Measurements from ENCODE around the gene C10orf105. TPM values are rescaled to one million over a fixed set of nuclear protein-coding genes. Genes with fewer than 3 reads are reported as not detected.

The C10orf105 gene
- total RNA-seq, 1 experiment from 2014 or later: not detected

GRCh38 chr10:71717056-71717455 lies 2.5 kb downstream of the C10orf105 start:
- intact Hi-C loops (cut with micrococcal nuclease; ENCODE audit: unreplicated experiment): no loop called here
- ChIA-PET POLR2A (no interaction called here), CTCF (no interaction called here)
- H3K4me1 Mint-ChIP-seq (ENCODE audit: low read depth, unreplicated experiment): no peaks in the 10 kb centered on the region
- no peak overlapping the region for H3K27ac Mint-ChIP-seq (ENCODE audit: unreplicated experiment)
- Histone ChIP-seq H3K27me3 (replicated peaks; ENCODE audit: control insufficient read depth, insufficient read depth, low read length) (0 out of 2 replicates have a peak, but pooled peaks cover 1% of the 10 kb centered on the region), H3K36me3 (ENCODE audit: control insufficient read depth, insufficient read depth, low read length) (no peaks in the 10 kb centered on the region), H3K4me3 (ENCODE audit: low read depth, low read length) (no peak overlapping the region), H3K9me3 (no peaks in the 10 kb centered on the region), H3K4me1 (peaks cover 10% of the 10 kb centered on the region)
- DNase-seq: no peak
- no TSS peak for BruUV-seq (replicated peaks)
- no peak for TF ChIP-seq CTCF (IDR thresholded peaks at IDR 0.05; ENCODE audit: insufficient read depth in 1 of 2, low read depth in 1 of 2, low read length in 1 of 2, severe bottlenecking in 1 of 2, unreplicated experiment in 1 of 2)
- H3K9me3 Mint-ChIP-seq (ENCODE audit: unreplicated experiment): no peaks in the 10 kb centered on the region
- no peaks in the 10 kb centered on the region for H3K27me3 Mint-ChIP-seq (ENCODE audit: insufficient read depth, unreplicated experiment)
- no peaks in the 10 kb centered on the region for H3K36me3 Mint-ChIP-seq (ENCODE audit: insufficient read depth, unreplicated experiment)
- no peak overlapping the region for H3K4me3 Mint-ChIP-seq (ENCODE audit: unreplicated experiment)

GRCh38 chr10:71716426-71716825 lies 3.2 kb downstream of the C10orf105 start:
- peaks cover 10% of the 10 kb centered on the region for H3K4me1 ChIP-seq
- Mint-ChIP-seq H3K27ac (ENCODE audit: unreplicated experiment) (no peak overlapping the region), H3K36me3 (ENCODE audit: insufficient read depth, unreplicated experiment) (no peaks in the 10 kb centered on the region), H3K9me3 (ENCODE audit: unreplicated experiment) (no peaks in the 10 kb centered on the region), H3K4me3 (ENCODE audit: unreplicated experiment) (no peak overlapping the region), H3K27me3 (ENCODE audit: insufficient read depth, unreplicated experiment) (no peaks in the 10 kb centered on the region), H3K4me1 (ENCODE audit: low read depth, unreplicated experiment) (no peaks in the 10 kb centered on the region)
- no peaks in the 10 kb centered on the region for H3K9me3 ChIP-seq
- H3K27me3 ChIP-seq (replicated peaks; ENCODE audit: control insufficient read depth, insufficient read depth, low read length): 0 out of 2 replicates have a peak, but pooled peaks cover 1% of the 10 kb centered on the region
- TF ChIP-seq CTCF (IDR thresholded peaks at IDR 0.05; ENCODE audit: insufficient read depth in 1 of 2, low read depth in 1 of 2, low read length in 1 of 2, severe bottlenecking in 1 of 2, unreplicated experiment in 1 of 2): no peak
- POLR2A ChIA-PET: no interaction called here
- CTCF ChIA-PET: interaction anchor here (0.8 kb wide), 1 partner anchor 8 kb away, joined by 3 read pairs; no protein-coding TSS in a partner anchor
- no peaks in the 10 kb centered on the region for H3K36me3 ChIP-seq (ENCODE audit: control insufficient read depth, insufficient read depth, low read length)
- DNase-seq: no peak
- BruUV-seq (replicated peaks): no TSS peak
- H3K4me3 ChIP-seq (ENCODE audit: low read depth, low read length): no peak overlapping the region
- intact Hi-C loops (cut with micrococcal nuclease; ENCODE audit: unreplicated experiment): no loop called here

- CTCF ChIA-PET: interaction anchor here (0.8 kb wide), 1 partner anchor 8 kb away, joined by 3 read pairs; no protein-coding TSS in a partner anchor
- no peak overlapping the region for H3K27ac Mint-ChIP-seq (ENCODE audit: unreplicated experiment)
- no peak overlapping the region for H3K4me3 ChIP-seq (ENCODE audit: low read depth, low read length)
- no peaks in the 10 kb centered on the region for H3K9me3 ChIP-seq
- no peaks in the 10 kb centered on the region for H3K36me3 ChIP-seq (ENCODE audit: control insufficient read depth, insufficient read depth, low read length)
- POLR2A ChIA-PET: no interaction called here
- no peaks in the 10 kb centered on the region for H3K27me3 Mint-ChIP-seq (ENCODE audit: insufficient read depth, unreplicated experiment)
- no peaks in the 10 kb centered on the region for H3K4me1 Mint-ChIP-seq (ENCODE audit: low read depth, unreplicated experiment)
- no peaks in the 10 kb centered on the region for H3K27me3 ChIP-seq (replicated peaks; ENCODE audit: control insufficient read depth, insufficient read depth, low read length)
- no peaks in the 10 kb centered on the region for H3K9me3 Mint-ChIP-seq (ENCODE audit: unreplicated experiment)
- DNase-seq: no peak
- H3K36me3 Mint-ChIP-seq (ENCODE audit: insufficient read depth, unreplicated experiment): no peaks in the 10 kb centered on the region
- BruUV-seq (replicated peaks): no TSS peak
- intact Hi-C loops (cut with micrococcal nuclease; ENCODE audit: unreplicated experiment): no loop called here
- H3K4me3 Mint-ChIP-seq (ENCODE audit: unreplicated experiment): no peak overlapping the region
- TF ChIP-seq CTCF (IDR thresholded peaks at IDR 0.05; ENCODE audit: insufficient read depth in 1 of 2, low read depth in 1 of 2, low read length in 1 of 2, severe bottlenecking in 1 of 2, unreplicated experiment in 1 of 2): no peak
- peaks cover 10% of the 10 kb centered on the region for H3K4me1 ChIP-seq
Observed at GRCh38 chr10:71715860-71716259, 3.7 kb downstream of the C10orf105 start.
